C4-2B (cell line): Measurements from ENCODE around the gene C4orf50.

Experiments
- CTCF ChIP-seq: fragments of 450-650 bp; conservative IDR thresholded peaks from 2 replicates; pipeline ENCODE4 v1.5.1; 2017; ENCODE audit warnings: mild to moderate bottlenecking
- ZFX ChIP-seq: fragments of 450-650 bp; IDR thresholded peaks from 2 replicates; pipeline ENCODE4 v1.6.1; 2017

GRCh38 chr4:5976431-5976830 is 41.8 kb downstream of the C4orf50 start:
- TF ChIP-seq CTCF (no peak), ZFX (no peak)
